ENCODE data around the gene MUCL3. TPM values are rescaled to one million over a fixed set of nuclear protein-coding genes. Genes with fewer than 3 reads are reported as not detected.

MUCL3 gene
- total and polyA plus RNA-seq, 2 of the 8 experiments (the other 6 are each of a cell fraction or from before 2014, with no cell fraction given) = 0.15 to 0.37 TPM

- TF ChIP-seq CHD7 (IDR thresholded peaks at IDR 0.05; ENCODE audit: insufficient replicate concordance, low read length) (no peak), CTCF (IDR thresholded peaks at IDR 0.05; ENCODE audit: control extremely low read depth in 1 of 3, insufficient read depth in 1 of 3, low read depth in 1 of 3, low read length in 3 of 3) (no peak), RFX5 (IDR thresholded peaks at IDR 0.05; ENCODE audit: borderline replicate concordance, low read depth, low read length) (no peak)
Measured at GRCh38 chr6:30938730-30939129, 2.0 kb upstream of the MUCL3 start (continued).

All from H1 (cell line).